H54 (cell line): ENCODE results near the gene ADARB1.

ENCODE experiments used
- DNase-seq: peaks from one replicate; pipeline ENCODE4 v3.0.0; 2011; ENCODE audit warnings: low spot score, mixed read lengths; ENCODE audit not compliant: insufficient read length
- FAIRE-seq: peaks from 3 replicates; lab custom pipeline; 2011; peaks lifted over from hg19 to GRCh38; lab: Jason Lieb, UNC
- POLR2A ChIP-seq: IDR thresholded peaks from 2 replicates; pipeline ENCODE4 v1.6.1; 2011; ENCODE audit warnings: low read depth, mild to moderate bottlenecking, low read length

ADARB1 gene

GRCh38 chr21:45033791-45034555 lies 40.4 kb upstream of the ADARB1 start:
- TF ChIP-seq POLR2A, result no peak
- FAIRE-seq (no peak), DNase-seq (no peak)

GRCh38 chr21:45034556-45035476 lies 39.6 kb upstream of the ADARB1 start:
- DNase-seq, result no peak
- FAIRE-seq, result no peak
- no peak for TF ChIP-seq POLR2A

- DNase-seq (no peak), FAIRE-seq (no peak)
- TF ChIP-seq POLR2A, result no peak
Measured at GRCh38 chr21:45035477-45035848, 38.9 kb upstream of the ADARB1 start.

- FAIRE-seq (no peak), DNase-seq (no peak)
- no peak for TF ChIP-seq POLR2A
Measured at GRCh38 chr21:45036630-45037029, 37.8 kb upstream of the ADARB1 start.

GRCh38 chr21:45037986-45038385 lies 36.4 kb upstream of the ADARB1 start:
- DNase-seq (no peak), FAIRE-seq (no peak)
- TF ChIP-seq POLR2A, result no peak

GRCh38 chr21:45039317-45040156 lies 34.8 kb upstream of the ADARB1 start:
- DNase-seq, result no peak
- no peak for FAIRE-seq
- TF ChIP-seq POLR2A, result no peak

GRCh38 chr21:45040157-45040711 lies 34.1 kb upstream of the ADARB1 start:
- FAIRE-seq, result no peak
- DNase-seq, result no peak
- TF ChIP-seq POLR2A, result no peak

- no peak for DNase-seq
- TF ChIP-seq POLR2A, result no peak
- FAIRE-seq, result no peak
Measured at GRCh38 chr21:45040739-45041138, 33.6 kb upstream of the ADARB1 start.

- no peak for TF ChIP-seq POLR2A
- FAIRE-seq, result no peak
- no peak for DNase-seq
Measured at GRCh38 chr21:45041351-45041805, 33.0 kb upstream of the ADARB1 start.

- FAIRE-seq (no peak), DNase-seq (no peak)
- no peak for TF ChIP-seq POLR2A
Measured at GRCh38 chr21:45041984-45042663, 32.3 kb upstream of the ADARB1 start.

GRCh38 chr21:45042664-45043161 lies 31.7 kb upstream of the ADARB1 start:
- no peak for DNase-seq
- FAIRE-seq, result no peak
- no peak for TF ChIP-seq POLR2A

- FAIRE-seq (no peak), DNase-seq (no peak)
- no peak for TF ChIP-seq POLR2A
Measured at GRCh38 chr21:45043541-45044020, 30.8 kb upstream of the ADARB1 start.
